AG10803 (cell line): ENCODE results near the gene DFFB.

Experiments used
- DNase-seq: peaks from one replicate; pipeline ENCODE4 v3.0.0; 2010; ENCODE audit warnings: low read depth
- H3K4me3 ChIP-seq: 2 replicates; pipeline ENCODE4 v1.5.1; 2011; ENCODE audit warnings: mild to moderate bottlenecking, low read length, control low read depth
- TF ChIP-seq, protein P1 (sequence below): conservative IDR thresholded peaks from 2 replicates; pipeline ENCODE4 v1.5.1; 2011; ENCODE audit warnings: mild to moderate bottlenecking, low read length, control low read depth, inconsistent platforms

The DFFB gene

DNA sequence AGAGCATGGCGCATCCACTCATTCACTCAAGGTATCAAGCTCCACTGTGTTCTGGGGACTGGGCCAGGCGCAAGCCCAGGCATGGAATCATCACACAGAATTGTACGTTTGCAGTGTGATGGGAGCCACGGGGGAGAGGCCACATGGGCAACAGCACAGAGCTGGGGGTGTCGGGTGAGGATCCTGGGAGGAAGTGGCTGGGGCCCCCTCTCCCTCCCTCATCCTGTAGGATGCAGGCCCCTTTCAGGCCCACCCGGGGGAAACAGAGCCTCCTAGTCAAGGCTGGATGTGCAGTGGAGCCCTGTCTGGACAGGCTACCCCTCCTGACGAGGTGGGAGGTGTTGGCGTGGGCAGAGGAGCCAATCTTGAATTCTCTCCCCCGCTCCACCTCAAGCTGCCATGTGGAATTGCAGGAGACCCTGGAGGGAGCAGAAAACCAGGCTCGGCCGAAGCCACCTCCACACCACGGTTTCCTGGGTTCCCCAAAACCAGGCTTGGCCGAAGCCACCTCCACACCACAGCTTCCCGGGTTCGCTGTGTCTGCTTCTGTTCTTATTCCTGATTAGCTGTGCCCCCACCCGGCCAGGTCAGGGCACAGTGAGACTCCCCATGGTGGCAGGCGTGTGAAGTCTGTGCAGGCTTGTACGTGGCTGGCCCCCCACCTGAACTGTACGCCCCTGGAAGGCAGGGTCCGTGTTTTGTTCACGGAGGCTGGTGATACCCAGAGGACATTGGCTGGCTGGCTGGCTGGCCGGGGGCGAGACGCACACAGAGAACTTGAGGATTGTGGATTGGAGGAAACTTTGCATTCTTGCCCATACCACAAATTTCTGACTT is 46.9 kb downstream of the DFFB start:
- H3K4me3 ChIP-seq: no peak overlapping the region
- TF ChIP-seq, protein P1, sequence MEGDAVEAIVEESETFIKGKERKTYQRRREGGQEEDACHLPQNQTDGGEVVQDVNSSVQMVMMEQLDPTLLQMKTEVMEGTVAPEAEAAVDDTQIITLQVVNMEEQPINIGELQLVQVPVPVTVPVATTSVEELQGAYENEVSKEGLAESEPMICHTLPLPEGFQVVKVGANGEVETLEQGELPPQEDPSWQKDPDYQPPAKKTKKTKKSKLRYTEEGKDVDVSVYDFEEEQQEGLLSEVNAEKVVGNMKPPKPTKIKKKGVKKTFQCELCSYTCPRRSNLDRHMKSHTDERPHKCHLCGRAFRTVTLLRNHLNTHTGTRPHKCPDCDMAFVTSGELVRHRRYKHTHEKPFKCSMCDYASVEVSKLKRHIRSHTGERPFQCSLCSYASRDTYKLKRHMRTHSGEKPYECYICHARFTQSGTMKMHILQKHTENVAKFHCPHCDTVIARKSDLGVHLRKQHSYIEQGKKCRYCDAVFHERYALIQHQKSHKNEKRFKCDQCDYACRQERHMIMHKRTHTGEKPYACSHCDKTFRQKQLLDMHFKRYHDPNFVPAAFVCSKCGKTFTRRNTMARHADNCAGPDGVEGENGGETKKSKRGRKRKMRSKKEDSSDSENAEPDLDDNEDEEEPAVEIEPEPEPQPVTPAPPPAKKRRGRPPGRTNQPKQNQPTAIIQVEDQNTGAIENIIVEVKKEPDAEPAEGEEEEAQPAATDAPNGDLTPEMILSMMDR: no peak
- no peak for DNase-seq

DNA sequence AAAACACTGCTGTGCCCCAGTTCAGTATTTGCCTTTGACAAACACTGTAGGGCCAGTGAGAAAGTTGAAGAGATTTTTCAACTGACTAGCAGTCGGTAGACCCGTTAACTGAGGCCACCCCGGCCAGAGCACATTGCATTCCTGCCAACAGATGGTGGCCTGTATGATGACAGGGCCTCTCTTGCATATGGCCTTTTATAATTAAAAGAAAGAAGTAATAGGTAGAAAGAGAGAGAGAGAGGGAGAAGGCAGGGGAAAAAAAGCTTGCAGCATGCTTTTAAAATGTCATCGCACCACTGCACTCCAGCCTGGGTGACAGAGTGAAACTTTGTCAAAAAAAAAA is 47.5 kb downstream of the DFFB start:
- DNase-seq: no peak
- TF ChIP-seq, protein P1: no peak
- no peak overlapping the region for H3K4me3 ChIP-seq

DNA sequence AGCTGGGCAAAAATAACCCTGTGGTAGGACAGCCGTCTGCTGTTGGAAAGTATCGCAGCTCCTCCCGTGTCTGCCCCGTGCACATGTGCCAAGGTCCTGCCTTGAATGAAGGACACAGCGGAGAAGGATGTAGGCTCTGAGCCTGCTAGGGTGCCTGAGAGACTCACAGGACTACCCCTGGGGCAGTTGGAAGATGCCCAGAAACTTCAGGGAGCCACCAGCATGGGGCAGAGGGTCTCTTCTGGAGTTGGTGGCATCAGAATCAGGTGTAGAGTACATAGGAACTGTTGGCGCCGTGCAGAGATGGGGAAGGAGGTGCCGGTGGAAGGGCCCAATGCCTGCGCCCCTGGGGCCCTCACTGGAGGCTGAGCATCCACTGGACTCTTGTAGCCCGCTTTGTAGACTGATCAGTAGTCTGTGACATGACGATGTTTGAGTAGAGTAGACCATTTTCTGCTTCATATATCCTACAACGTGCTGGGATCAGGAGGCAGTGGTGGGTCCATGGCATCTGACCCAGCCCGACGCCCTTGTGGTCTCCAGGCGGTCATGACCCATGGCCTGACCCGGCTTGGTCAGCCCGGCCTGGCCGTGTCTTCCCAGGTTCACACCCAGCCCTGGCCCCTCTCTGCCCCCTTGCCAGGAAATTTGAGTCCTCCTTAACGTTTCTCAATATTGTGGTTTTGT is 48.1 kb downstream of the DFFB start:
- no peak for DNase-seq
- H3K4me3 ChIP-seq: no peak overlapping the region
- TF ChIP-seq, protein P1: no peak

DNA sequence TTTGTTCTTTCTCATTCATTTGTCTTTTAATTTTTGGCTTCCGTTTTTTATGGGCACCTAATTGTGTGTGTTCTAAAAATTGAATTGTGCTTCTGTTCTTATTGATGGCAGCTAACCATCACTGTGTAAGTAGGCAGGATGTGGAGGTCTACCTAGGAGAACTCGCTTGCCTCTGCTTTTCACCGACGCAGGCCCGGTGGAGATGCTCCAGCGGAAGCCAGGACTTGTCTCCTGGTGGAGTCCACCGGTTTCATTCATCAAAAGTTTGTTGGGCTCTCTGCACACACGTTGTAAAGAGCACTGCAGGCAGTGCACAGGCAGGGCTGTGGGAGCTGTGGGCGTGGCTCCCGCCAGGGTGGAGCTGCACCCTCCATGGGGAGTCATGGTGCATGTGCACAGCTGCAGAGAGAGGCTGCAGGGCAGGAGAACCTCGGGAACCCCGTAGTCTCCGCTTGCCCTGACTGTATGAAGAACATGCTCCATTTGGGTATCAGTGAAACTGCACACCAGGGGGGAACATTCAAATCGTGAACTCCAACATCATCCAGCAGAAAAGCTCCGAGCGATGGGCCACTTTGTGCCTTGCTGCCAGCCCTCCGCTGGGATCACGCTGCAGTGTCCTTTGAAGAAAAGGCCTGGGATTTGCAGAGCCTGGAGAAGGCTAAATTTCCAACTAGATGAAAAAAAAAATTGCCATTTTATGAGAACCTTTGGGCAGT is 48.8 kb downstream of the DFFB start:
- DNase-seq: no peak
- TF ChIP-seq, protein P1: no peak

DNA sequence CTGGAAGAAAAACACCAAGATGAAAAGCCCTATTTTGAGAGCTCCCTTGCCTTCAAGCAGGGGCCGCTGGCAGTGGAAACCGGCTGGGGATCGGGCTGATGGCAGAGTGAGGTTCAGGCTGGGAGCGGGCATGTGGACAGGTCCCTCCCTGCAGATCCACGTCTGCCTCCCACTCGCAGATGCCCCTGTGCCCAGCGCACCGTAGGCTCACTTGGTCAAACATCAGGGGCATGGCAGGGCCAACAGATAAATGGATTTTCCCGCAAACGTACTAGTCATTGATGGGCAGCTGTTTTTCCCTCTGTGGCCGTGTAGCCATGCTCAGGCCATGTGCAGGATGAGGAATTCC is 49.4 kb downstream of the DFFB start:
- TF ChIP-seq, protein P1: no peak
- no peak for DNase-seq
- H3K4me3 ChIP-seq: no peak overlapping the region

More for the DNA sequence above, 48.8 kb downstream of the DFFB start:
- no peak overlapping the region for H3K4me3 ChIP-seq

DNA sequence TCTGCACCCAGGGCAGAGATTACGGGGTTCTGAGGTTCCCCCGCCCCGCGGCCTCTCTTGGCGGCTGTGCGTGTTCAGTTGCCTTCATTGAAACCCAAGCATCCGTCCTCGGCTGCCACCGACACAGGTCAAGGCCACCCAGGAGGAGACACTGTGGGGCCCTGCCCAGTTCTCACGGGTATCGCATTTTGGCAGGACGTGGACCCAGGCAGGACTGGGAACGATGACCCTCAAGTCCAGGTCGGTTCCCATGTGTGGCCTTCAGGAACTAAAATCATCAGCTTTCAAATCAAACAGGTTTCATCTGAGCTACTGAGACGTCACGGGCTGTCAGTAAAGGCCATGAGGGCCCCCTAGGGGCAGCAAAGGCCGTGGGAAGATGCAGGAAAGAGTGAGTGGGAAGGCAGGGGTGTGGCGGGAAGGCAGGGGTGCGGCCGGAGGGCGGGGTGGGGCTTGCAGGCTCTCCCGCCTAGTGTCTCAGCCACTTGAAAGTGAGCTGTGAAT is 49.8 kb downstream of the DFFB start:
- TF ChIP-seq, protein P1: no peak
- DNase-seq: no peak
- H3K4me3 ChIP-seq: no peak overlapping the region
